OCI-LY1 (cell line): ENCODE measurements around the gene CADM3.

Source experiments
- H2AFZ ChIP-seq: fragments of 200-600 bp; sonication (generic), shearing (Covaris generic); 2 replicates; pipeline ENCODE4 v1.6.0; 2014; ENCODE audit warnings: antibody characterized with exemption, mild to moderate bottlenecking, low read length
- H3F3A ChIP-seq: fragments of 200-600 bp; sonication (generic), shearing (Covaris generic); 2 replicates; pipeline ENCODE4 v1.6.0; 2014; ENCODE audit warnings: mild to moderate bottlenecking, antibody characterized with exemption, low read length, moderate library complexity; ENCODE audit not compliant: insufficient read depth
- H3K27ac ChIP-seq: fragments of 200-600 bp; sonication (generic); 2 replicates; pipeline ENCODE4 v1.5.1; 2014; ENCODE audit warnings: low read length, mixed run types, mild to moderate bottlenecking, low read depth; ENCODE audit not compliant: poor library complexity, severe bottlenecking
- H3K27me3 ChIP-seq: fragments of 200-600 bp; sonication (generic); 2 replicates; pipeline ENCODE4 v1.6.0; 2014; ENCODE audit warnings: antibody characterized with exemption, mild to moderate bottlenecking, low read length, moderate library complexity; ENCODE audit not compliant: insufficient read depth
- H3K36me3 ChIP-seq: fragments of 200-600 bp; sonication (generic); 2 replicates; pipeline ENCODE4 v1.6.1; 2014; ENCODE audit warnings: mild to moderate bottlenecking, antibody characterized with exemption, low read length, moderate library complexity, mixed read lengths; ENCODE audit not compliant: insufficient read depth
- H3K4me1 ChIP-seq: fragments of 200-600 bp; sonication (generic); 2 replicates; pipeline ENCODE4 v1.5.1; 2014; ENCODE audit warnings: mild to moderate bottlenecking, low read length, moderate library complexity; ENCODE audit not compliant: insufficient read depth, severe bottlenecking
- H3K4me2 ChIP-seq: fragments of 200-600 bp; sonication (generic), shearing (Covaris generic); 2 replicates; pipeline ENCODE4 v1.6.1; 2014; ENCODE audit warnings: low read length
- H3K4me3 ChIP-seq: fragments of 200-600 bp; sonication (generic); 2 replicates; pipeline ENCODE4 v1.5.1; 2014; ENCODE audit warnings: low read length, low read depth, mild to moderate bottlenecking, mixed read lengths; ENCODE audit not compliant: poor library complexity, severe bottlenecking
- H3K79me2 ChIP-seq: fragments of 200-600 bp; shearing (Covaris generic); 2 replicates; pipeline ENCODE4 v1.6.1; 2016; ENCODE audit warnings: mixed run types, low read length, mixed read lengths; ENCODE audit not compliant: insufficient read depth
- H3K9ac ChIP-seq: fragments of 200-600 bp; sonication (generic), shearing (Covaris generic); 2 replicates; pipeline ENCODE4 v1.6.1; 2014; ENCODE audit warnings: mild to moderate bottlenecking, low read length, mixed read lengths
- H3K9me2 ChIP-seq: fragments of 200-600 bp; sonication (generic), shearing (Covaris generic); 2 replicates; pipeline ENCODE4 v1.6.1; 2014; ENCODE audit warnings: low read depth, mild to moderate bottlenecking, low read length, mixed read lengths
- H3K9me3 ChIP-seq: fragments of 200-600 bp; shearing (Covaris generic); 2 replicates; pipeline ENCODE4 v1.6.1; 2014; ENCODE audit warnings: low read length, mixed read lengths
- H4K20me1 ChIP-seq: fragments of 200-600 bp; sonication (generic), shearing (Covaris generic); 2 replicates; pipeline ENCODE4 v1.6.0; 2016; ENCODE audit warnings: mild to moderate bottlenecking, low read length; ENCODE audit not compliant: insufficient read depth
- EZH2 ChIP-seq: fragments of 200-600 bp; sonication (generic), shearing (Covaris generic); IDR thresholded peaks from 2 replicates; pipeline ENCODE4 v1.8.0; 2017; ENCODE audit warnings: borderline replicate concordance, mixed run types, mild to moderate bottlenecking, antibody characterized with exemption, low read length, moderate library complexity, mixed read lengths
- TF ChIP-seq, protein P1 (sequence below): fragments of 200-600 bp; sonication (generic), shearing (Covaris generic); IDR thresholded peaks from 2 replicates; pipeline ENCODE4 v1.5.1; 2017; ENCODE audit warnings: mild to moderate bottlenecking, antibody characterized with exemption, low read length, moderate library complexity, mixed read lengths

CADM3 gene

DNA sequence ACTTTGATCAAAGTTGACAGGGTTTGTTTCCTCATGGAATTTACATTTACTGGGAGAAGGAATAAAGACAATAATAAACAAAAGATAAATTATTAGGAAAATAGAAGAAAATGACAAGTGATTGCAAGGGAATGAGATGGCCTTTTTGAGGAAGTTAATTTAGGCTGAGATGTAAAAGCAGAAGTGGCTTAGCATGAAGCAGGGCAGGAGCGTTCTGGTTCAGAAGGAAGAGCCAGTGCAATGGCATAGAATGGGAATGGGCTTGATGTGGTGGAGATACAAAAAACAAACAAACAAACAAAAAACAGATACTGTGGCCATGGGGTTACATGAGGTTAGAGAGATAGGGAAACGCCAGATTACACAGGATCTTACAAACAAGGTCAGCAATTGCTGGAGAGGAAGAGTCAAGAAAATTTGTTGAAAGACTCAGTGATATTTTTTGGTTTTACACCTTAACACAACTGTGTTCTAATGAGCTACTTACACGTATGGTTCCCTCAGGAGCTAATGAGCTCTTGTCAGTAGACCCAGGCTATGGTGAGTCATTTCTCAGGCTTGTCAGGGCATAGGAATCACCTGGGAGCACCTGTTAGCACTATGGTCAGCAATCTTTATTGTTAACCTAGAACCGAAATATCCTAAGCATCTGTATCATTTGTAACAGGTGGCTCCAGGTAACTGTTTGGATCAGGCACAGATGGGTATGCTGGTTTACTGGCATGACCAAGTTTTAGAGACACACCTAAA is 8.7 kb upstream of the CADM3 start:
- Histone ChIP-seq H3F3A (no peaks in the 10 kb centered on the region), H3K4me2 (no peak overlapping the region), H3K79me2 (no peaks in the 10 kb centered on the region), H2AFZ (no peak overlapping the region), H3K9me3 (no peaks in the 10 kb centered on the region), H3K27ac (no peak overlapping the region), H3K4me1 (no peaks in the 10 kb centered on the region), H4K20me1 (no peaks in the 10 kb centered on the region), H3K4me3 (no peak overlapping the region), H3K36me3 (no peaks in the 10 kb centered on the region), H3K9ac (no peak overlapping the region), H3K9me2 (no peaks in the 10 kb centered on the region), H3K27me3 (no peaks in the 10 kb centered on the region)
- TF ChIP-seq EZH2 = no peak
- TF ChIP-seq, protein P1, sequence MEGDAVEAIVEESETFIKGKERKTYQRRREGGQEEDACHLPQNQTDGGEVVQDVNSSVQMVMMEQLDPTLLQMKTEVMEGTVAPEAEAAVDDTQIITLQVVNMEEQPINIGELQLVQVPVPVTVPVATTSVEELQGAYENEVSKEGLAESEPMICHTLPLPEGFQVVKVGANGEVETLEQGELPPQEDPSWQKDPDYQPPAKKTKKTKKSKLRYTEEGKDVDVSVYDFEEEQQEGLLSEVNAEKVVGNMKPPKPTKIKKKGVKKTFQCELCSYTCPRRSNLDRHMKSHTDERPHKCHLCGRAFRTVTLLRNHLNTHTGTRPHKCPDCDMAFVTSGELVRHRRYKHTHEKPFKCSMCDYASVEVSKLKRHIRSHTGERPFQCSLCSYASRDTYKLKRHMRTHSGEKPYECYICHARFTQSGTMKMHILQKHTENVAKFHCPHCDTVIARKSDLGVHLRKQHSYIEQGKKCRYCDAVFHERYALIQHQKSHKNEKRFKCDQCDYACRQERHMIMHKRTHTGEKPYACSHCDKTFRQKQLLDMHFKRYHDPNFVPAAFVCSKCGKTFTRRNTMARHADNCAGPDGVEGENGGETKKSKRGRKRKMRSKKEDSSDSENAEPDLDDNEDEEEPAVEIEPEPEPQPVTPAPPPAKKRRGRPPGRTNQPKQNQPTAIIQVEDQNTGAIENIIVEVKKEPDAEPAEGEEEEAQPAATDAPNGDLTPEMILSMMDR = no peak

DNA sequence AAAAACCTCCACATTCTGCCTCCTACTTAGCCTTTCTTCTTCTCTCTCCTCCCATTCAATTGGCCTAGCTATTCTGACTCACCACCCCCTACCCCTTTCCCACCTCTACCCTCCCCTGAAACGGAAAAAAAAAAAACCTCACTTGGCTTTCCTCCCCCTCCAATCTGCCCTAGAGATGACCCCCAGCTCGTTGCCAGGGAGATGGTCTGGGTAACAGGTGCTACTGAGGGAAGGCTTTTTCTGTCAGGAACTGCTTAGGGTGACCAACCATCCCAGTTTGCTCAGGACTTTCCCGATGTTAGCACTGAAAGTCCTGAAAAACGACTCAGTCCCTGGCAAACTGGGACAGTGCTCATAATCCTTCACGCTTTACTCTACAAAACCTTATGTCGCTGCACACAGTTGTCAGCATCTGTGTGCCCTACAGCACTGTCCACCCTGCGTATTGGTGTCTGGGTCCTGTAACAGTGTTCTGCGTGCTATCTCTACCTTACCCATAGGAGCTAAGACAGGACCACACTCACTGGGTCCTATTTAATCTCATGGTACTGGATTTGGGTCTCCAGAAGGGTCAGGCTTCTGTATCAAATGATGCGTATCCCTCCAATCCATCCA is 7.7 kb upstream of the CADM3 start:
- H3K9me3 ChIP-seq = no peaks in the 10 kb centered on the region
- no peaks in the 10 kb centered on the region for H3K4me1 ChIP-seq

DNA sequence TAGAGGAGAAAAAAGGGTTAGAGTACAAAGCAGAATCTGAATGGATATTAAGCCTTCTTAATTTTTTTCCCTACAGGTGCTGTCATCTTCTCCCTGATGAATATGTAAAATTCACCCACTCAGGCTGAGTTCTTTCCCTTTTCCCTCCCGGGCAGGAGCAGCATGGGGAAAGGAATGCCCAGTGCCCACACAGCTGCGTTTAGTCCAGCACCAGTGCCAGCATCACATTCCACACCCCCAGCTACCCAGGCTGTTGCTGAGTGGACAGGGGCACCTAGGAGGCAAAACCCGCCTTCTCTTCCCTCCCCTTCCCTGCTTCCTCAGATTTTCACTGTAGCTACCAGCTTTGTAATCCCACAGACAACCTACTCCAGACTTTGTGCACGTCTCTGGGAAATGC is 3.4 kb upstream of the CADM3 start:
- Histone ChIP-seq H3K27ac (no peak overlapping the region), H3K9me3 (no peaks in the 10 kb centered on the region), H3K4me1 (no peaks in the 10 kb centered on the region), H2AFZ (no peak overlapping the region), H3K79me2 (no peaks in the 10 kb centered on the region), H4K20me1 (no peaks in the 10 kb centered on the region), H3K36me3 (no peaks in the 10 kb centered on the region), H3K4me3 (no peak overlapping the region), H3F3A (no peaks in the 10 kb centered on the region), H3K9ac (no peak overlapping the region), H3K27me3 (no peaks in the 10 kb centered on the region), H3K9me2 (no peaks in the 10 kb centered on the region), H3K4me2 (no peak overlapping the region)
- no peak for TF ChIP-seq EZH2
- TF ChIP-seq, protein P1 = no peak

More for the DNA sequence above, 7.7 kb upstream of the CADM3 start:
- H3K4me3 ChIP-seq = no peak overlapping the region
- no peaks in the 10 kb centered on the region for H3K79me2 ChIP-seq
- no peaks in the 10 kb centered on the region for H4K20me1 ChIP-seq
- H3K4me2 ChIP-seq = no peak overlapping the region
- H3K9me2 ChIP-seq = no peaks in the 10 kb centered on the region
- TF ChIP-seq, protein P1 = no peak
- no peak for TF ChIP-seq EZH2
- H3K27me3 ChIP-seq = no peaks in the 10 kb centered on the region
- no peak overlapping the region for H3K27ac ChIP-seq
- no peak overlapping the region for H3K9ac ChIP-seq
- H3F3A ChIP-seq = no peaks in the 10 kb centered on the region
- H3K36me3 ChIP-seq = no peaks in the 10 kb centered on the region
- no peak overlapping the region for H2AFZ ChIP-seq
